Activated CD4-positive, alpha-beta T cell treated with anti-CD3 and anti-CD28 coated beads, Interleukin-2, amount 10 ng/mL, durations not matched to agents 7 days and 5 days (primary cell): ENCODE data around the gene TLL1. TPM values are rescaled to one million over a fixed set of nuclear protein-coding genes. Genes with fewer than 3 reads are reported as not detected.

Experiments used
- CTCF ChIA-PET: fragments of 350-600 bp; sonication (Branson Sonifier 250); formaldehyde crosslinking; loops from one replicate; lab custom pipeline; 2021; ENCODE audit warnings: antibody characterized with exemption; lab: Charles Lee
- POLR2A ChIA-PET: fragments of 350-600 bp; sonication (Branson Sonifier 250); formaldehyde crosslinking; loops from one replicate; lab custom pipeline; 2021; ENCODE audit warnings: antibody characterized with exemption; lab: Charles Lee
- DNase-seq: peaks from one replicate; pipeline ENCODE4 v3.0.0-alpha.2; 2020
- H3K27ac Mint-ChIP-seq: one replicate; pipeline ENCODE4 v1.8.0; 2021; ENCODE audit warnings: mild to moderate bottlenecking, moderate library complexity, mixed read lengths
- H3K27me3 Mint-ChIP-seq: one replicate; pipeline ENCODE4 v1.8.0; 2021; ENCODE audit warnings: mixed read lengths
- H3K36me3 Mint-ChIP-seq: one replicate; pipeline ENCODE4 v1.8.0; 2021; ENCODE audit warnings: low read depth, mixed read lengths
- H3K4me1 Mint-ChIP-seq: one replicate; pipeline ENCODE4 v1.8.0; 2021; ENCODE audit warnings: mixed read lengths
- H3K4me3 Mint-ChIP-seq: one replicate; pipeline ENCODE4 v1.8.0; 2021; ENCODE audit warnings: mild to moderate bottlenecking, moderate library complexity, mixed read lengths
- H3K9me3 Mint-ChIP-seq: one replicate; pipeline ENCODE4 v1.8.0; 2021; ENCODE audit warnings: mixed read lengths
- total RNA-seq, 2 experiments: library from RNA; stranded (reverse); gene quantifications; one replicate each; pipeline ENCODE4 v1.2.3, GENCODE V29; 2021

Gene TLL1
- total RNA-seq, 2 experiments from 2014 or later, result not detected

DNA sequence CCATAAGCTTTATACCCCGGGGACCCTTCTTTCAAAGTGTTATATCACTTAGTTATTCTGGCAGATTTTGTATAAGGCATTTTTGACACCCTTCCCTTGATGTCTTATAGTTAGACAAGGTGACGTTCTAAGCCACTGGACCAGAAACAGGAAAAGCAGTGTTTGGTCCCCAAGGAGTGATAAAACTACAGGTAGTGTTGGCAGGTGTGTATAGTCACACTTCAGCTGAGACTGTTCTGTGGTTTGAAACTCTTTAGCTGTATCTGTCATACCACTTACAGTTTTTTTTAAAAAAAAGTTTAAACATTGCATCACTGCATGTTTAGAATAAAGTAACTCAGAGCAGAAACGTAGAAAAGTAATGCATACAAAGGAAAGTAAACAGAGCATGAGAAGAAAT lies 48.5 kb downstream of the TLL1 start:
- Mint-ChIP-seq H3K4me3 (no peak overlapping the region), H3K36me3 (no peaks in the 10 kb centered on the region), H3K4me1 (no peaks in the 10 kb centered on the region), H3K27me3 (no peaks in the 10 kb centered on the region), H3K27ac (no peak overlapping the region), H3K9me3 (no peaks in the 10 kb centered on the region)
- ChIA-PET POLR2A (no interaction called here), CTCF (interaction anchor here (0.5 kb wide), 1 partner anchor 322 kb away, joined by 3 read pairs; no protein-coding TSS in a partner anchor)
- DNase-seq, result no peak

DNA sequence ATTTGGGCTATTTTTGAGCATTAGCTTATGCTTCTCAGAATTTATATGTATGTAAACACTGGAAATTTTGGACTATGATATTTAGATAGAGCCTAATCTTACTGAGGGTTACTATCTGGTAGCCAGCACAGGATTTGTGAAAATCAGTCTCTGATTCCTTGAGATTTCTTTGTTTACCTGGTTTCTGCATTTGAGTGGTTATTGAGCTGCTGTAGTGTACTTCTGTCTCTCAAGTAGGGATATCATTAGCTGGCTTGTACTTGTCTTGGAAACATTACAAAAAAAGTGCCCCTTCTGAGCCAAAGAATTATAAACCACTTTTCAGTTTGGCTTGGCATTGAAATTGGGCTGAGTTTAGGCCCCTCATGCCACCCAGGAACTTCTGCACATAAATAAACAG lies 49.7 kb downstream of the TLL1 start:
- Mint-ChIP-seq H3K9me3 (no peaks in the 10 kb centered on the region), H3K4me3 (no peak overlapping the region), H3K36me3 (no peaks in the 10 kb centered on the region), H3K4me1 (no peaks in the 10 kb centered on the region), H3K27ac (no peak overlapping the region), H3K27me3 (no peaks in the 10 kb centered on the region)
- POLR2A ChIA-PET, result no interaction called here
- DNase-seq, result no peak
- CTCF ChIA-PET, result interaction anchor here (0.7 kb wide), 1 partner anchor 23 kb away, joined by 4 read pairs; no protein-coding TSS in a partner anchor

DNA sequence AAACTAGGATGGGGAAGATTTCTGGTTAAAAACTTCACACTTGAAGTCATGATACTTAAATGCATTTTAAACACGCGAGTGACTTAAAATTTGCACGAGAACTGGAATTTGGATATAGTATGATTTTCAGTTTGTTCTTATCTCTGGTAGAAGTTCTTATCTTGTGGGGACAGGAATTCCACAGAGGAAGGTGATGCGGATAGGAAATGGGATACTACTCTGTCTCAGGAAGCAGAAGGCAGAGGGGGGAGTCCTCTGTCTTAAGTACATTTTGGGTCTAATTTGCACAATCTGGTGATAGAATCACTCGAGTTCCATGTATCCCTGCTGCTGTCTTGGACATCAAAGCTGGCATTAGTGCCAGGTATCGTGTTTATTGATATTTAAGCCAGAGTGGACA lies 53.3 kb downstream of the TLL1 start:
- no peaks in the 10 kb centered on the region for H3K4me1 Mint-ChIP-seq
- H3K36me3 Mint-ChIP-seq, result no peaks in the 10 kb centered on the region
- H3K27ac Mint-ChIP-seq, result no peak overlapping the region
- CTCF ChIA-PET, result no interaction called here
- POLR2A ChIA-PET, result no interaction called here
- no peak for DNase-seq
- H3K4me3 Mint-ChIP-seq, result no peak overlapping the region
- H3K27me3 Mint-ChIP-seq, result no peaks in the 10 kb centered on the region
- H3K9me3 Mint-ChIP-seq, result no peaks in the 10 kb centered on the region

DNA sequence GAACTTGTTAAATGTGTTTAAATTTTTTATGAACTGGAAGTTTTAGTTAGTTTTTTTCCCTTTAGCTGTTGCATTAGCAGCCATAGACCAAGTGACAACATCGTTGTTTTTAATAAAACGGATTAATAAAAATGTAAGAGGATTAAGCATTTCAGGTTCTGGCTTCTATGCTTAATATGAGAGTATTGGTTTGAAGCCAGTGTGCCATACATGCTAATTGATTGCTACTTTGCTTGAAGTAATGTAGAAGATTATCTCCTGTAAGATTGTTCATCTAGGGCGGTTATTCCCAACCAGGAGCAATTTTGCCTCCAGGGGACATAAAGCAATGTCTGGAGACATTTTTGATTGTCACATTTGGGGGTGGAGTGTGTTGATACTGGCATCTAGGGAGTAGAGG lies 54.3 kb downstream of the TLL1 start:
- no peaks in the 10 kb centered on the region for H3K27me3 Mint-ChIP-seq
- H3K36me3 Mint-ChIP-seq, result no peaks in the 10 kb centered on the region
- DNase-seq, result no peak
- H3K9me3 Mint-ChIP-seq, result no peaks in the 10 kb centered on the region
- CTCF ChIA-PET, result no interaction called here
- POLR2A ChIA-PET, result no interaction called here
- H3K4me1 Mint-ChIP-seq, result no peaks in the 10 kb centered on the region
- H3K27ac Mint-ChIP-seq, result no peak overlapping the region
- H3K4me3 Mint-ChIP-seq, result no peak overlapping the region

DNA sequence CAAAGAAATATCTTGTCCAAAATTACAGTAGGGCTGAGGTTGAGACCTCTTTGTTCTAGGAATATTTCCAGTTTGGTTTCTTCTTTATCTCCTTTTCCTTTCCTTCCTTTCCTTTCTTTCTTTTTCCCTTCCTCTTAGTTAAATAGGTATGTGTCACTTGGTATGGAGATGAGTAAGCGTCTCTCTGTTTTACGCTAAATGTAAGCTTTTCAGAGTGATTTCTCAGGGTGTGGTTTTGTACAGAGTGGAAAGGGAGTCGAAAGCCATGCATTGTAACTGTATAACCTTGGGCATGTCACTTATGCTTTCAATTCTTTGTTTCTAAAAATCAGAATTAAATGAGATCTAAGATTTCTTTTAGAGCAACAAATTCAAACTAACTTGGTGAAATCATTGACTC lies 54.8 kb downstream of the TLL1 start:
- no peaks in the 10 kb centered on the region for H3K4me1 Mint-ChIP-seq

DNA sequence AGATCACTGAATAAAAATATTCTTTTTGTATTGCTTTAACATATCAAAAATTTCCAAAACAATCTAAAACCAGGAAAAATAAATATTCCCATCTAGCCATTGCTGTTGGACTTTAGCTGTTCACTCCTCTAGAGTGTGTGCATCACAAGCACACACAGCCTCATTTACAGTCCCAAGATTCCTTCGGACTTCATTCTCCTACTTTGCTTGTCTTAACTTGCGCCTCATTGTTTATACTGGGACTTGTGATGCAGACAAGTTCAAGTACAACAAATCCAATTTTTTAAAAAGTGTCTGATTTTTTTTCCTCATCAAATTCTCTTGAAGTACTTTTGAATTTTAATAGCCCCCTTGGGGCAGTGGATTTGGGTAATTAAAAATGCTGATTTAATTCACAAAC lies 55.6 kb downstream of the TLL1 start:
- POLR2A ChIA-PET, result no interaction called here
- Mint-ChIP-seq H3K36me3 (no peaks in the 10 kb centered on the region), H3K27ac (no peak overlapping the region), H3K4me1 (no peaks in the 10 kb centered on the region), H3K4me3 (no peak overlapping the region), H3K27me3 (no peaks in the 10 kb centered on the region), H3K9me3 (no peaks in the 10 kb centered on the region)
- CTCF ChIA-PET, result no interaction called here
- DNase-seq, result no peak

More for the DNA sequence above, 54.8 kb downstream of the TLL1 start:
- no peak for DNase-seq
- H3K4me3 Mint-ChIP-seq, result no peak overlapping the region
- H3K27ac Mint-ChIP-seq, result no peak overlapping the region
- H3K27me3 Mint-ChIP-seq, result no peaks in the 10 kb centered on the region
- ChIA-PET CTCF (no interaction called here), POLR2A (no interaction called here)
- no peaks in the 10 kb centered on the region for H3K9me3 Mint-ChIP-seq
- H3K36me3 Mint-ChIP-seq, result no peaks in the 10 kb centered on the region

DNA sequence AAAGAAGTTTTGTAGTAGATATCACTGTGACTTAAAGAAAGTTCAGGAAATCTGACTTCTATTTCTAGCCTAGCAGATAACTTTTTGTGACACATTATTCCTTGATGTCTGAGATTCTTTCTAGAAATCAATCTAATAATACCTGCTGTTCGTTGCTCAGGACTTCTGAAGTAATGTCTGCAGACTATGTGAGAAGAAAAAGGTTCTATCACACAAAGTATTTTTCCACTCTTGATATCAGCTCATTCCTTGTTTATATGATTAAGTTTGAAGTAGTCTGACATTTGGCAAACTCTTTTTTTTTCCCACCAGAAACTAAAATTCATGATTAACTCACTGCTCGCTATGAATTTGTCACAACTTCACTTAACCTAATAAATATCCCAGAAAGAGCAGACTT lies 56.6 kb downstream of the TLL1 start:
- Mint-ChIP-seq H3K4me1 (no peaks in the 10 kb centered on the region), H3K36me3 (no peaks in the 10 kb centered on the region), H3K9me3 (no peaks in the 10 kb centered on the region), H3K27me3 (no peaks in the 10 kb centered on the region), H3K4me3 (no peak overlapping the region), H3K27ac (no peak overlapping the region)
- CTCF ChIA-PET, result no interaction called here
- POLR2A ChIA-PET, result no interaction called here
- DNase-seq, result no peak

DNA sequence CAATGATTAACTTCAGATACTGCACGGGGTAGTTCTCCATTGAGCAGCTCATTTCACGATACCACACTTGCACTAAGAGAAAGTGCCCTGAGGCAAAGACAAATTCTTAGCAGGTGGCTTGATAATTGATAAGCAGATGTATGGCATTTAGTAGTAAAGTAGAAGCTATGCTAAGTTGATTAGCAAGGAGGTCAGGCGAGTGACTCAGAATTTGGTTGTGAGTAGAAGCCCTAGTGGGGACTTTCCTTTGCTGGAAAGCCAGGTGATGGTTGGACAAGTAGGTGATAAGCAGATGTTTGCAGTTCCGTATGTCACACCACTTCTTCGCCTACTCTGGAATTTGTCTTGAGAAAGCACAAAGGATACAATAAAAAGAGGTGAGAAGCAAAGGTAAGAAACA lies 58.7 kb downstream of the TLL1 start:
- no peak for DNase-seq
- Mint-ChIP-seq H3K4me1 (no peaks in the 10 kb centered on the region), H3K27ac (no peak overlapping the region), H3K27me3 (no peaks in the 10 kb centered on the region), H3K9me3 (no peaks in the 10 kb centered on the region), H3K36me3 (no peaks in the 10 kb centered on the region), H3K4me3 (no peak overlapping the region)
- ChIA-PET POLR2A (no interaction called here), CTCF (interaction anchor here (0.6 kb wide), 1 partner anchor 498 kb away, joined by 3 read pairs; no protein-coding TSS in a partner anchor)

DNA sequence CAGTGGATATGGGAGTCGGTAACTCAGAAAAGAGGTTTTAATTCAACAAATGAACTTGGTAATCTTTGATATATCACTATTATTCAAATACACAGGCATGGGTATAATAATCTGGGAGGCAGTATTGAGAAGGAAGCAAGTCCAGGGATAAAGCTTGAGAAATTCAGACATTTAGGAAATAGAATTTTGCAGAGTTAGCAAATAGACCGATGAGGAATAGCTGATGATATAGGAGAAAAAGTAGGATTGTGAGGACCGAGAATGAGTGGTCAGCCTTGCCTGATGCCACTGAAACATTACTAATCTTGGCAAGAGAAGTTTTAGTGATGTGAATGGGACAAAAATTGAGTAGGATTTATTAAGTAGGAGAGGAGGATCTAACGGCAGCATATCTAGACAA lies 71.9 kb downstream of the TLL1 start:
- DNase-seq, result no peak
- Mint-ChIP-seq H3K9me3 (no peaks in the 10 kb centered on the region), H3K27ac (no peak overlapping the region), H3K36me3 (no peaks in the 10 kb centered on the region), H3K4me3 (no peak overlapping the region), H3K27me3 (no peaks in the 10 kb centered on the region), H3K4me1 (no peaks in the 10 kb centered on the region)
- CTCF ChIA-PET, result no interaction called here
- POLR2A ChIA-PET, result no interaction called here

DNA sequence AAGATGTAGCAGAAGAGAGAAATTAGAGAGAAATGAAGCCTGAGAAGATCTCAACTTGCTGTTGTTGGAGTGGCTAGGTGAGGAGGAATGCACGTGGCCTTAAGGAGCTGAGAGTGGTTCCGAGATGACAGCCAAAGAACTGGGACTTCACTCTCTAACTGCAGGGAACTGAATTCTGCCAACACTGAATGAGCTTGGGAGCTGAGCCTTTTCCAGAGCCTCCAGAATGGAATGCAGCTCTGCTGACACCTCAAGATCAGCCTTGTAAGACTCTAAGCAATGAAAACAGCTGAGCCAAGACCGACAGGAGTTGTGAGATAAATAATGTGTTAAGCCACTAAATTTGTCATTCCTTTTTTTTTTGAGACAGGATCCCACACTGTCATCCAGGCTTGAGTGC lies 73.0 kb downstream of the TLL1 start:
- H3K4me1 Mint-ChIP-seq, result no peaks in the 10 kb centered on the region
- no peaks in the 10 kb centered on the region for H3K9me3 Mint-ChIP-seq
- ChIA-PET POLR2A (no interaction called here), CTCF (interaction anchor here (0.6 kb wide), 1 partner anchor 23 kb away, joined by 4 read pairs; no protein-coding TSS in a partner anchor)
- DNase-seq, result no peak
- no peaks in the 10 kb centered on the region for H3K36me3 Mint-ChIP-seq
- H3K27me3 Mint-ChIP-seq, result no peaks in the 10 kb centered on the region
- H3K4me3 Mint-ChIP-seq, result no peak overlapping the region
- no peak overlapping the region for H3K27ac Mint-ChIP-seq

DNA sequence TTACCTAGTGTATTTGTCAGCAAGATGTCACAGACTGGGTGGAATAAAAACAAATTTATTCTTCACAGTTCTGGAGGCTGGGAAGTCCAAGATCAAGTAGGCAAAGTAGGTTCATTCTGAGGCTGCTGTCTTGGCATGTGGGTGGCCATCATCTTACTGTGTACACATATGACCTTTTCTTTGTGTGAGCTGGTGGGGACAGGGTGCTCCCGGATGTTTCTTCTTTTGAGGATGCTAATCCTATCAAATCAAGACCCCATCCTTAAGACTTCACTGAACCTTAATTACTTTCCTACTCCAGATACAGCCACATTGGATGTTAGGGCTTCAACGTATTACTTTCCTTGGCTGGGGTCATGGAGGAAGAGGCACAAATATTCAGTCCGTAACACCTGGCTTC lies 74.0 kb downstream of the TLL1 start:
- H3K27me3 Mint-ChIP-seq, result no peaks in the 10 kb centered on the region
- H3K36me3 Mint-ChIP-seq, result no peaks in the 10 kb centered on the region
- H3K27ac Mint-ChIP-seq, result no peak overlapping the region
- no peak overlapping the region for H3K4me3 Mint-ChIP-seq
- ChIA-PET CTCF (no interaction called here), POLR2A (no interaction called here)
- no peaks in the 10 kb centered on the region for H3K4me1 Mint-ChIP-seq
- no peak for DNase-seq
- no peaks in the 10 kb centered on the region for H3K9me3 Mint-ChIP-seq

DNA sequence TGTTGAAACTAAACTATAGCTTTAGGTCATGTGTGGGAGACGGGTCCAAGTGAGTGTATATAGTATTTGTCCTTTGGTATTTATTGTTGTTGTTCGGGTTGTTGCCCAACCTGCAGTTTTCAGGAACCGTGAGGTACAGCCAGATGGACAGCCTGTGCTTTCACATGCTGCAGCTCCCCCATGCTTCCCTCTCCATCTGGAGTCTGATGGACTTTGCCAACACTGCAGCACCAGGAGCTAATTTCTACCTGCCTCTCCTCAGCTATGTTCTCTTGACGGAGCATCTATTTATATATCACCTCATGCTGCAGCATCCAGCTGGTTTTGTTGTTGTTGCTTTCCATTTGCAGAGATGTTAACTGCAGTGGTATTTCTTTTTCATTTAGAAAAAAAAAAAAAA lies 80.1 kb downstream of the TLL1 start:
- Mint-ChIP-seq H3K27ac (no peak overlapping the region), H3K4me1 (no peaks in the 10 kb centered on the region), H3K9me3 (peaks cover 9% of the 10 kb centered on the region), H3K4me3 (no peak overlapping the region), H3K36me3 (no peaks in the 10 kb centered on the region), H3K27me3 (no peaks in the 10 kb centered on the region)
- ChIA-PET CTCF (no interaction called here), POLR2A (no interaction called here)
- no peak for DNase-seq

DNA sequence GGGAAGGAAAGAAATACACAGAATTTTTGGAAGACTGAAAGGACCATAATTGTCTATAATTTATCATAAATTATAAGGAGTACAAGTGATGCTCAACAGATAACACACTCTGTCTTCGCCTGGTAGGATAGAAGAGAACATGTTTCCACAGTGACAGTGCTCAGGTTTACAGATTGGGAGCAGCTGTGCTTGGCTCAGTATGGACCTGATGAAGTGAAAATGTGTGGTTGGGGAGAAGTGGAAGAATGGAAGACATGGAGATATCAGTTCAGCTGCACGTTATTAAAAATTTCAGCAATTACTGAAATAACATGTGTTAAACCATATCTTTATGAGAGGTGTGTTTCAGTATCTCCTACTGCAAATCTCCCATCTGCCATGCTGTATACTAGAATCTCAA lies 90.6 kb downstream of the TLL1 start:
- DNase-seq, result no peak
- ChIA-PET POLR2A (no interaction called here), CTCF (no interaction called here)
- H3K4me1 Mint-ChIP-seq, result no peaks in the 10 kb centered on the region
- no peak overlapping the region for H3K27ac Mint-ChIP-seq
- no peaks in the 10 kb centered on the region for H3K36me3 Mint-ChIP-seq
- peaks cover 2% of the 10 kb centered on the region for H3K9me3 Mint-ChIP-seq
- H3K4me3 Mint-ChIP-seq, result no peak overlapping the region
- no peaks in the 10 kb centered on the region for H3K27me3 Mint-ChIP-seq

DNA sequence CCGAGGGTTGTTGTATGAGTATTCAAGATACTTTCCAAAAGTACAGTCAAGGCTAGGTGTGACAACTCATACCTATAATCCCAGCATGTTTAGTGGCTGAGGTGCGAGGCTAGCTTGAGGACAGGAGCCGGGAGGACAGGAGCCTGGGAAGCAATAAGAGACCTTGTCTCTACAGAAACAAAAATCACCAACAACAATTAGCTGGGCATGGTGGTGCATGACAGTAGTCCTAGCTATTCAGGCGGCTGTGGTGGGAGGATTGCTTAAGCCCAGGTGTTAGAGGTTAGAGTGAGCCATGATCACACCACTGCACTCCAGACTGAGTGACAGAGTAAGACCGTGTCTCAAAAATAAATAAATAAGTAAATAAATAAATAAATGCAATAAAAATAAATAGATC lies 91.6 kb downstream of the TLL1 start:
- Mint-ChIP-seq H3K36me3 (no peaks in the 10 kb centered on the region), H3K9me3 (peaks cover 2% of the 10 kb centered on the region), H3K4me1 (no peaks in the 10 kb centered on the region), H3K4me3 (no peak overlapping the region), H3K27ac (no peak overlapping the region), H3K27me3 (no peaks in the 10 kb centered on the region)
- DNase-seq, result no peak
- ChIA-PET POLR2A (no interaction called here), CTCF (no interaction called here)
